ENCODE data around the gene QDPR. TPM values are rescaled to one million over a fixed set of nuclear protein-coding genes. Genes with fewer than 3 reads are reported as not detected.

Gene QDPR
- total and polyA plus RNA-seq, 2 donors (not counting 1 experiment from before 2014, with no cell fraction given), result 2.7 to 8.1 TPM

GRCh38 chr4:17559709-17560048 is 47.8 kb upstream of the QDPR start:
- Histone ChIP-seq H3K27me3 (replicated peaks in 1 of 4; ENCODE audit: control extremely low read depth in 1 of 4, control insufficient read depth in 3 of 4, insufficient read depth in 4 of 4, low read length in 3 of 4) (no peaks in the 10 kb centered on the region), H3K79me2 (ENCODE audit: control insufficient read depth, insufficient read depth, low read length) (no peaks in the 10 kb centered on the region), H3K4me2 (replicated peaks; ENCODE audit: low read depth, low read length, poor library complexity, severe bottlenecking) (no peak overlapping the region), H2AFZ (ENCODE audit: insufficient read depth, low read depth, low read length, poor library complexity, severe bottlenecking) (no peak overlapping the region), H3K4me3 (ENCODE audit: control extremely low read depth in 1 of 5, extremely low read depth in 1 of 5, insufficient read depth in 1 of 5, low read depth in 2 of 5, low read length in 4 of 5) (no peak overlapping the region), H3K4me1 (ENCODE audit: control insufficient read depth in 2 of 2, insufficient read depth in 2 of 2, low read length in 2 of 2) (no peaks in the 10 kb centered on the region), H4K20me1 (ENCODE audit: control insufficient read depth, insufficient read depth, low read length, poor library complexity, severe bottlenecking) (no peaks in the 10 kb centered on the region), H3K9ac (ENCODE audit: low read length) (no peak overlapping the region), H3K36me3 (replicated peaks in 1 of 2; ENCODE audit: control extremely low read depth in 1 of 2, control insufficient read depth in 1 of 2, extremely low read depth in 1 of 2, insufficient read depth in 2 of 2, low read length in 1 of 2) (no peaks in the 10 kb centered on the region), H3K27ac (ENCODE audit: low read length in 2 of 2) (no peak overlapping the region), H3K9me3 (ENCODE audit: control extremely low read depth in 1 of 3, control insufficient read depth in 2 of 3, insufficient read depth in 1 of 3, low read length in 2 of 3) (no peaks in the 10 kb centered on the region)
- Mint-ChIP-seq H3K4me1 (no peaks in the 10 kb centered on the region), H3K4me3 (no peak overlapping the region), H3K27me3 (peaks cover 13% of the 10 kb centered on the region), H3K9me3 (ENCODE audit: insufficient read depth) (no peaks in the 10 kb centered on the region), H3K27ac (no peak overlapping the region)
- no peak for DNase-seq
- CTCF ChIA-PET, result interaction anchor here (2.1 kb wide), 1 partner anchor 11 kb away, joined by 7 read pairs; no protein-coding TSS in a partner anchor
- ATAC-seq (ENCODE audit: low read depth), result no peak
- POLR2A ChIA-PET, result no interaction called here
- TF ChIP-seq EZH2 (IDR thresholded peaks at IDR 0.05; ENCODE audit: borderline replicate concordance, insufficient read depth, low read depth, low read length, poor library complexity, severe bottlenecking), result no peak
- TF ChIP-seq, protein P1, sequence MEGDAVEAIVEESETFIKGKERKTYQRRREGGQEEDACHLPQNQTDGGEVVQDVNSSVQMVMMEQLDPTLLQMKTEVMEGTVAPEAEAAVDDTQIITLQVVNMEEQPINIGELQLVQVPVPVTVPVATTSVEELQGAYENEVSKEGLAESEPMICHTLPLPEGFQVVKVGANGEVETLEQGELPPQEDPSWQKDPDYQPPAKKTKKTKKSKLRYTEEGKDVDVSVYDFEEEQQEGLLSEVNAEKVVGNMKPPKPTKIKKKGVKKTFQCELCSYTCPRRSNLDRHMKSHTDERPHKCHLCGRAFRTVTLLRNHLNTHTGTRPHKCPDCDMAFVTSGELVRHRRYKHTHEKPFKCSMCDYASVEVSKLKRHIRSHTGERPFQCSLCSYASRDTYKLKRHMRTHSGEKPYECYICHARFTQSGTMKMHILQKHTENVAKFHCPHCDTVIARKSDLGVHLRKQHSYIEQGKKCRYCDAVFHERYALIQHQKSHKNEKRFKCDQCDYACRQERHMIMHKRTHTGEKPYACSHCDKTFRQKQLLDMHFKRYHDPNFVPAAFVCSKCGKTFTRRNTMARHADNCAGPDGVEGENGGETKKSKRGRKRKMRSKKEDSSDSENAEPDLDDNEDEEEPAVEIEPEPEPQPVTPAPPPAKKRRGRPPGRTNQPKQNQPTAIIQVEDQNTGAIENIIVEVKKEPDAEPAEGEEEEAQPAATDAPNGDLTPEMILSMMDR (IDR thresholded peaks at IDR 0.05), result no peak
- intact Hi-C loops (cut with micrococcal nuclease), result no loop called here
- WGBS (ENCODE audit: insufficient coverage), result 93% methylated on average over 2 of the region's 3 CpGs

GRCh38 chr4:17558941-17559708 is 47.2 kb upstream of the QDPR start:
- ChIA-PET POLR2A (no interaction called here), CTCF (interaction anchor here (0.6 to 2.1 kb wide), 2 partner anchors 10 to 55 kb away, joined by 3 to 7 read pairs; no protein-coding TSS in a partner anchor)
- intact Hi-C loops (cut with micrococcal nuclease), result no loop called here

More at GRCh38 chr4:17558941-17559708, 47.2 kb upstream of the QDPR start:
- TF ChIP-seq, protein P1 (IDR thresholded peaks at IDR 0.05), result no peak
- TF ChIP-seq EZH2 (IDR thresholded peaks at IDR 0.05; ENCODE audit: borderline replicate concordance, insufficient read depth, low read depth, low read length, poor library complexity, severe bottlenecking), result no peak
- Histone ChIP-seq H3K9me3 (ENCODE audit: control extremely low read depth in 1 of 3, control insufficient read depth in 2 of 3, insufficient read depth in 1 of 3, low read length in 2 of 3) (no peaks in the 10 kb centered on the region), H3K27me3 (replicated peaks in 1 of 4; ENCODE audit: control extremely low read depth in 1 of 4, control insufficient read depth in 3 of 4, insufficient read depth in 4 of 4, low read length in 3 of 4) (no peaks in the 10 kb centered on the region), H4K20me1 (ENCODE audit: control insufficient read depth, insufficient read depth, low read length, poor library complexity, severe bottlenecking) (no peaks in the 10 kb centered on the region), H3K9ac (ENCODE audit: low read length) (no peak overlapping the region), H2AFZ (ENCODE audit: insufficient read depth, low read depth, low read length, poor library complexity, severe bottlenecking) (no peak overlapping the region), H3K27ac (ENCODE audit: low read length in 2 of 2) (no peak overlapping the region), H3K79me2 (ENCODE audit: control insufficient read depth, insufficient read depth, low read length) (no peaks in the 10 kb centered on the region), H3K4me2 (replicated peaks; ENCODE audit: low read depth, low read length, poor library complexity, severe bottlenecking) (no peak overlapping the region), H3K36me3 (replicated peaks in 1 of 2; ENCODE audit: control extremely low read depth in 1 of 2, control insufficient read depth in 1 of 2, extremely low read depth in 1 of 2, insufficient read depth in 2 of 2, low read length in 1 of 2) (no peaks in the 10 kb centered on the region), H3K4me1 (ENCODE audit: control insufficient read depth in 2 of 2, insufficient read depth in 2 of 2, low read length in 2 of 2) (no peaks in the 10 kb centered on the region), H3K4me3 (ENCODE audit: control extremely low read depth in 1 of 5, extremely low read depth in 1 of 5, insufficient read depth in 1 of 5, low read depth in 2 of 5, low read length in 4 of 5) (no peak overlapping the region)
- H3K4me1 Mint-ChIP-seq, result no peaks in the 10 kb centered on the region
- H3K27ac Mint-ChIP-seq, result no peak overlapping the region
- H3K27me3 Mint-ChIP-seq, result peaks cover 15% of the 10 kb centered on the region
- DNase-seq (no peak), ATAC-seq (ENCODE audit: low read depth) (no peak)
- H3K9me3 Mint-ChIP-seq (ENCODE audit: insufficient read depth), result no peaks in the 10 kb centered on the region
- WGBS (ENCODE audit: insufficient coverage), result 90% methylated on average over 1 of the region's 4 CpGs
- no peak overlapping the region for H3K4me3 Mint-ChIP-seq

Measured in B cell (primary cell).